PC-9 (cell line): ENCODE data around the gene IFT122. TPM values are rescaled to one million over a fixed set of nuclear protein-coding genes. Genes with fewer than 3 reads are reported as not detected.
"Not testable (repeated sequence)": the region's sequence is repeated elsewhere in the genome, so short reads cannot be mapped to it uniquely, and the experiment has no call there.

Experiments
- BruUV-seq: library from RNA; stranded (reverse); fragments of 400-500 nt; replicated peaks from 2 replicates; lab custom pipeline; 2021; lab: Mats Ljungman, UMichigan
- CTCF ChIA-PET: fragments of 300-600 bp; sonication (Branson Sonifier 250); formaldehyde crosslinking; loops from one replicate; lab custom pipeline; 2022; ENCODE audit warnings: antibody characterized with exemption; lab: Charles Lee
- POLR2A ChIA-PET: fragments of 300-600 bp; sonication (Branson Sonifier 250); formaldehyde crosslinking; loops from one replicate; lab custom pipeline; 2022; ENCODE audit warnings: antibody characterized with exemption; ENCODE audit not compliant: unreplicated experiment; lab: Charles Lee
- DNase-seq, 2 experiments: peaks; one replicate each; pipeline versions ENCODE4 v3.0.0 to v3.0.0-alpha.2; 2015 to 2022; ENCODE audit warnings: mixed read lengths in 1 of 2
- H2AFZ ChIP-seq: fragments of 200-600 bp; sonication (generic); 2 replicates; pipeline ENCODE4 v1.8.1; 2017; ENCODE audit warnings: antibody characterized with exemption
- H3F3A ChIP-seq: fragments of 200-600 bp; sonication (generic); 2 replicates; pipeline ENCODE4 v1.8.1; 2017; ENCODE audit warnings: antibody characterized with exemption, mild to moderate bottlenecking, low read depth; ENCODE audit not compliant: insufficient read depth
- H3K27ac ChIP-seq: fragments of 200-600 bp; sonication (generic); 2 replicates; pipeline ENCODE4 v1.6.1; 2016; ENCODE audit warnings: mixed run types
- H3K27me3 ChIP-seq: fragments of 200-600 bp; sonication (generic); 2 replicates; pipeline ENCODE4 v1.6.1; 2016; ENCODE audit warnings: low read depth, mixed run types; ENCODE audit not compliant: insufficient read depth
- H3K36me3 ChIP-seq: fragments of 200-600 bp; sonication (generic); 2 replicates; pipeline ENCODE4 v1.6.1; 2016; ENCODE audit warnings: low read depth, mixed run types
- H3K4me1 ChIP-seq: fragments of 200-600 bp; sonication (generic); replicated peaks from 2 replicates; pipeline ENCODE4 v1.6.1; 2016; ENCODE audit warnings: mixed run types; ENCODE audit not compliant: insufficient read depth
- H3K4me2 ChIP-seq: fragments of 200-600 bp; sonication (generic); 2 replicates; pipeline ENCODE4 v1.6.1; 2017; ENCODE audit warnings: mixed run types
- H3K4me3 ChIP-seq: fragments of 200-600 bp; sonication (generic); 2 replicates; pipeline ENCODE4 v1.6.1; 2016; ENCODE audit warnings: mixed run types
- H3K79me2 ChIP-seq: fragments of 200-600 bp; sonication (generic); 2 replicates; pipeline ENCODE4 v1.6.1; 2017; ENCODE audit warnings: low read depth, mixed run types
- H3K9me2 ChIP-seq: fragments of 200-600 bp; sonication (generic); 2 replicates; pipeline ENCODE4 v1.8.1; 2017; ENCODE audit warnings: mild to moderate bottlenecking; ENCODE audit not compliant: insufficient read depth
- H3K9me3 ChIP-seq: fragments of 200-600 bp; sonication (generic); 2 replicates; pipeline ENCODE4 v1.8.1; 2016; ENCODE audit warnings: low read depth; ENCODE audit not compliant: insufficient read depth
- H4K20me1 ChIP-seq: fragments of 200-600 bp; sonication (generic); 2 replicates; pipeline ENCODE4 v1.8.1; 2017; ENCODE audit not compliant: insufficient read depth
- EZH2 ChIP-seq: fragments of 200-600 bp; sonication (generic); IDR thresholded peaks from 2 replicates; pipeline ENCODE4 v1.8.0; 2017; ENCODE audit warnings: antibody characterized with exemption, low read depth
- intact Hi-C: fragments of 100-400 bp; cut with micrococcal nuclease; formaldehyde crosslinking; loops from one replicate; pipeline ENCODE4 v1.10.0; 2022; ENCODE audit not compliant: unreplicated experiment
- total RNA-seq: library from RNA; stranded (reverse); gene quantifications from 2 replicates; pipeline ENCODE4 v1.2.3, GENCODE V29; 2021
- TF ChIP-seq, protein P1 (sequence below): fragments of 200-600 bp; sonication (generic); conservative IDR thresholded peaks from 2 replicates; pipeline ENCODE4 v1.6.1; 2017; ENCODE audit warnings: mixed run types, antibody characterized with exemption, mild to moderate bottlenecking, moderate library complexity

Gene IFT122
- total RNA-seq, 1 experiment from 2014 or later = 55.6 TPM

DNA sequence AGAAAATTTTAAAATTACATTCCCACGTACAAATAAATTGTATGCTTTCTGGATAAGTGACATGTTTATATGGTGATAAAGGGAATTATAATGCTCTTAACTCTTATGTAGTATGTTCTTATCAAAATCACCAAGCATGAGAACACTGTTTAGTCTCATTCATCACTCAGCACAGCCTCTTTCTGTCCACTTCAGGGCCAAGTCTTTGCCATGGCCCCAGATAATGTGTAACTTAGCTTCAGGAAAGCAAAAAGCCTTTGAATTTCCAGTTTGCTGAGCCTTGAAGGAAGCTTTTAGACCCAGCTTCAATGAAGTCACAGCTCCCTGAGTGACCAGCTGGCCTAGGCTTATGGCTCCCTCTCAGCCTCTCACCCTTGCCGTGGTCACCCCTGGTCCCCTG lies 57.9 kb downstream of the IFT122 start:
- H2AFZ ChIP-seq, H3K9me3 ChIP-seq, H3K79me2 ChIP-seq, intact Hi-C loops, BruUV-seq, CTCF ChIA-PET, H4K20me1 ChIP-seq, H3K27me3 ChIP-seq, DNase-seq, H3K27ac ChIP-seq, H3K9me2 ChIP-seq, H3K4me3 ChIP-seq, H3K36me3 ChIP-seq, H3K4me2 ChIP-seq: not testable (repeated sequence)
- Histone ChIP-seq H3K4me1 (peaks cover 53% of the 10 kb centered on the region), H3F3A (peaks cover 20% of the 10 kb centered on the region)
- POLR2A ChIA-PET = interaction anchor here (0.6 kb wide), 1 partner anchor 99 kb away, joined by 4 read pairs; no protein-coding TSS in a partner anchor

DNA sequence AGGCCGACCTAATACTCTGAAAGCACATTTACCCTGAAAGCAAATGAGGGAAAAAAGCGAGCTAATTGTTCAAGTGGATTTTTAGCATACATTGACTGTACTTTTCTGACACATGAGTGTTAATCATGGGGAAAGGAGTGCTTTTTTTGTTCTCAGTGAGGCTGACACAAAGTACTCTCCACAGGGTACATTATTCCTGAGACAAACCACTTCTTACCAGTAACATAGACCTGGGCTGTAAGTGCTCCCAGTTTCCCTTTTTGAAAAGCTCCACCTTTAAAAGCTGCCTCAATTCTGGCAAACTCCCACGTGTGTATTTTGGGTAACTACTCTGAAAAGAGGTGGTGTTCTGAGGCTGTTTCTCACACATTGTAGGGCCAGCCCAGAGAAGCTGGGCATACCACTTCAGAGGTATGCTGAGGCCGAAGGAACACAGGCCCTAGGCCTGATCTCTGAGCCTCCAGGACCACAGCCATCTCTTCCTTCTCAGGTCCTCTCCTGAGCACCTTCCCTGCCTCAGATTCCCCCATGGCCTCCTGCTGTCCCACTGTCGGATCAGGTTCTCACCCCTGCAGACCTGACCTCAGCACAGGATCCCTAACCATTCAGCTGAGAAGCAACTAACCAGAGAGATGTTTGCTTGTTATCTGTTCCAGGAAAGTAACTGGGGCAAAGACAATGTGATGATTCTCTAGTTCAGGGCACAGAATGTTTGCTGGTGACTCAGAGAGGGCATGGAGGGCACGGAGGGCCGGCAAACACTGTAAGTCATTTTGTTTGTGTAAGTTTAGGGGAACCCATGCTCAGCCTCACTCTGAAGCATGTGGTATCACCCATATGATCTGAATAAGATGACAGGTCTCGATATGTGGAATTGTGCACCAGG lies 58.8 kb downstream of the IFT122 start:
- BruUV-seq, H3K27me3 ChIP-seq, H3K4me3 ChIP-seq, intact Hi-C loops, H3K9me3 ChIP-seq, H4K20me1 ChIP-seq, H3K79me2 ChIP-seq, H3K9me2 ChIP-seq, CTCF ChIA-PET, H3K36me3 ChIP-seq, H2AFZ ChIP-seq: not testable (repeated sequence)
- DNase-seq = peak; percentile 12 to 39
- POLR2A ChIA-PET = interaction anchor here (0.6 kb wide), 1 partner anchor 98 kb away, joined by 4 read pairs; no protein-coding TSS in a partner anchor
- Histone ChIP-seq H3K4me1 (peaks cover 53% of the 10 kb centered on the region), H3F3A (peaks cover 20% of the 10 kb centered on the region), H3K27ac (peak overlapping the region; percentile 35; the same call in 1 of the 2 replicates), H3K4me2 (peak overlapping the region; percentile 46)

DNA sequence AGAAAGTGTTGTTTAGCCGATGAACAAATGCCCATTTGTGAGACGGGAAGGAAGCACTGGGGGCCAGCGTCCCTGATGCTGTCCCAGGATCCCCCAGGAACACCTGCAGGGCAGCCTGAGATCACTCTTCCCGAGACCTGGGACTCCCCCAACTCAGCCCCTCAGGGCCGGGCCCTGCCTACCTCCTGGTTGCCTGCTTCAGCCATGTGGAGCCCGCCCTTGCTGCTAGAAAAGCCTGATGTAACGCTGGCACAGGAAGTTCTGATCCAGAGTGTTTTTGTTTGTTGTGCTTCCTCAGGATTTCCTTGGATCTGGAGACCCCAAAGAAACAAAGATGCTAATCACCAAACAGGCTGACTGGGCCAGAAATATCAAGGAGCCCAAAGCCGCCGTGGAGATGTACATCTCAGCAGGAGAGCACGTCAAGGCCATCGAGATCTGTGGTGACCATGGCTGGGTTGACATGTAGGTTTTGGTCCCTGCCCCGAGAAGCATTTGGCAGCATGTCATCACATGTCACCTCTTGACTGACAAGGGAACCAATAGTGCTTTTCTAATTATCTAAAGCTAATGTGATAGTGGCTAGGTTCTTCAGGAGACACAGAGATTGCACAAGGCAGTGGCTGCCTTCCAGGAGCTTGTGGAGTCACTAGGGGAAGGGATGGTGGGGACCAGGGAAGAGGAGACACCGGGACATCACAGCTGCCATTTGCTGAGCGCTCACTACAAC lies 59.7 kb downstream of the IFT122 start:
- H3K9me3 ChIP-seq, H3K9me2 ChIP-seq, DNase-seq, H3K27ac ChIP-seq, H3K27me3 ChIP-seq, H3K79me2 ChIP-seq, H3K36me3 ChIP-seq, CTCF ChIA-PET, H2AFZ ChIP-seq, POLR2A ChIA-PET, intact Hi-C loops, H4K20me1 ChIP-seq, BruUV-seq, H3K4me3 ChIP-seq: not testable (repeated sequence)
- H3F3A ChIP-seq = peaks cover 12% of the 10 kb centered on the region
- peak overlapping the region; percentile 46; the same call in 1 of the 2 replicates for H3K4me2 ChIP-seq
- peaks cover 46% of the 10 kb centered on the region for H3K4me1 ChIP-seq

DNA sequence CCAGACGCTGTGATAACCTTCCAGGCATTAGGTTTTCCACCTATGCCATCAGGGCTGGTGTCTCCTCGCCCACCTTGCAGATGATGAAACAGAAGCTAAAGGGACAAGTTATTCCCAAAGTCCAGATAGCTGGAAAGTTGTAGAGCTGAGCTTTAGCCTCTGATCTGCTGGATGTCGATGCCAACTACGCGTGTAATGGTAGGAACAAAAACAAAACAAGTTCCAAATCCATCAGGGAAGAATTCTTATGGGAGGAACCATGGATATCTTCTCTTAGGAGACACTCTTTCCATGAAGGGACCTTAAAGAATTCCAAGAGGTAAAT lies 60.3 kb downstream of the IFT122 start:
- Histone ChIP-seq H3K27ac (no peak overlapping the region), H3K9me3 (no peaks in the 10 kb centered on the region), H3K4me3 (no peak overlapping the region), H3K4me2 (no peak overlapping the region), H3F3A (peaks cover 8% of the 10 kb centered on the region), H3K9me2 (no peaks in the 10 kb centered on the region), H3K27me3 (no peaks in the 10 kb centered on the region), H3K4me1 (peaks cover 41% of the 10 kb centered on the region), H4K20me1 (no peaks in the 10 kb centered on the region), H3K79me2 (no peaks in the 10 kb centered on the region), H3K36me3 (no peaks in the 10 kb centered on the region), H2AFZ (no peak overlapping the region)
- CTCF ChIA-PET = no interaction called here
- POLR2A ChIA-PET = no interaction called here
- intact Hi-C loops = no loop called here
- TF ChIP-seq, protein P1, sequence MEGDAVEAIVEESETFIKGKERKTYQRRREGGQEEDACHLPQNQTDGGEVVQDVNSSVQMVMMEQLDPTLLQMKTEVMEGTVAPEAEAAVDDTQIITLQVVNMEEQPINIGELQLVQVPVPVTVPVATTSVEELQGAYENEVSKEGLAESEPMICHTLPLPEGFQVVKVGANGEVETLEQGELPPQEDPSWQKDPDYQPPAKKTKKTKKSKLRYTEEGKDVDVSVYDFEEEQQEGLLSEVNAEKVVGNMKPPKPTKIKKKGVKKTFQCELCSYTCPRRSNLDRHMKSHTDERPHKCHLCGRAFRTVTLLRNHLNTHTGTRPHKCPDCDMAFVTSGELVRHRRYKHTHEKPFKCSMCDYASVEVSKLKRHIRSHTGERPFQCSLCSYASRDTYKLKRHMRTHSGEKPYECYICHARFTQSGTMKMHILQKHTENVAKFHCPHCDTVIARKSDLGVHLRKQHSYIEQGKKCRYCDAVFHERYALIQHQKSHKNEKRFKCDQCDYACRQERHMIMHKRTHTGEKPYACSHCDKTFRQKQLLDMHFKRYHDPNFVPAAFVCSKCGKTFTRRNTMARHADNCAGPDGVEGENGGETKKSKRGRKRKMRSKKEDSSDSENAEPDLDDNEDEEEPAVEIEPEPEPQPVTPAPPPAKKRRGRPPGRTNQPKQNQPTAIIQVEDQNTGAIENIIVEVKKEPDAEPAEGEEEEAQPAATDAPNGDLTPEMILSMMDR = no peak
- TF ChIP-seq EZH2 = no peak
- BruUV-seq = no TSS peak
- DNase-seq = no peak
